ENCODE data around the gene KLF3. TPM values are rescaled to one million over a fixed set of nuclear protein-coding genes. Genes with fewer than 3 reads are reported as not detected.
A peak's percentile ranks its signal among the peaks of the same experiment; 100 is the strongest.

The KLF3 gene
- total and polyA plus RNA-seq, 9 of the 15 experiments (the other 6 are each of a cell fraction or from before 2014, with no cell fraction given) = 9.9 to 47.2 (median 18.1) TPM

DNA sequence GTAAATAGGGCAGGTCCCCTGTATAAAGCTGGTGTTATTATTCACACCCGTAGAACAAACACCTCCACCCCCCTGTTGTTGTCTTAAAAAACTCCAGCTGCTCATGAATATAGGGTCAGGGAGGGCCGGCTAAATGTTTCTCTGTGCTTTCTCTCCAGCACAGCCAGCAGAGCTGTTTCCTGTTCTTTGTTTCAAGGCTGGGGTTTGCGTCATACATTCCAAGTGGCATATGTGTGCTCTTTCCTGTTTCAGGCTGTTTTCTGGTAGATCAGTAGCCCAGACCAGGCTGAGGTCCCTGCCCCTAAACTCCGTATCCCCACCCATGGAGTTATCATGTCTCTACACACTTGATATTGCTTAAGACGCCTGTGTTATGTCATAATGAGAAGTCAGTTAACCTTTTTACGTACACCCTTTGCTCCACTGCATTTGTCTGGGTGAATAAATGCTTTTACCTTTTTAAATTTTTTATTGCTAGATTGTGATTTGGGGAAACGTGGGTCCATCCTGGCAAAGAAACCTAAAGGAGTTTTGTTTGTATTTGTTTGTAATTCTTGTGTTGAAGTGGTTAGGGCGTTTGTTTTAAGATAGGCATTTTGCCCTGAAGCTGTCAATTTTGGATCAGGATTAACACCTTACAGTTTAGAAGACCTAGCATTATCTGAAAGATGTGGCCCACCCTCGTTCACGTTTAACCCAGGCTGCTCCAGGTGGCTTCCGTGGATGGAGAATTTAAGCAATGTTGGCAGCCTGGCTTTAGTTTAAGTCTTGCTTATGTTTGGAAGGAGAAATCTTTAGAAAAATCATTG, 3.3 kb downstream of the KLF3 start (continued):
- TF ChIP-seq, protein P1, sequence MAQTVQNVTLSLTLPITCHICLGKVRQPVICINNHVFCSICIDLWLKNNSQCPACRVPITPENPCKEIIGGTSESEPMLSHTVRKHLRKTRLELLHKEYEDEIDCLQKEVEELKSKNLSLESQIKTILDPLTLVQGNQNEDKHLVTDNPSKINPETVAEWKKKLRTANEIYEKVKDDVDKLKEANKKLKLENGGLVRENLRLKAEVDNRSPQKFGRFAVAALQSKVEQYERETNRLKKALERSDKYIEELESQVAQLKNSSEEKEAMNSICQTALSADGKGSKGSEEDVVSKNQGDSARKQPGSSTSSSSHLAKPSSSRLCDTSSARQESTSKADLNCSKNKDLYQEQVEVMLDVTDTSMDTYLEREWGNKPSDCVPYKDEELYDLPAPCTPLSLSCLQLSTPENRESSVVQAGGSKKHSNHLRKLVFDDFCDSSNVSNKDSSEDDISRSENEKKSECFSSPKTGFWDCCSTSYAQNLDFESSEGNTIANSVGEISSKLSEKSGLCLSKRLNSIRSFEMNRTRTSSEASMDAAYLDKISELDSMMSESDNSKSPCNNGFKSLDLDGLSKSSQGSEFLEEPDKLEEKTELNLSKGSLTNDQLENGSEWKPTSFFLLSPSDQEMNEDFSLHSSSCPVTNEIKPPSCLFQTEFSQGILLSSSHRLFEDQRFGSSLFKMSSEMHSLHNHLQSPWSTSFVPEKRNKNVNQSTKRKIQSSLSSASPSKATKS (CRISPR knock-in tag; IDR thresholded peaks at IDR 0.05) = no peak
- TF ChIP-seq ARHGAP35 (IDR thresholded peaks at IDR 0.05; ENCODE audit: partially characterized antibody) = no peak
- TF ChIP-seq ZFP30 (CRISPR knock-in tag; IDR thresholded peaks at IDR 0.05; ENCODE audit: borderline replicate concordance) = no peak
- TF ChIP-seq TAF9B (IDR thresholded peaks at IDR 0.05; ENCODE audit: partially characterized antibody) = peak; percentile 84
- TF ChIP-seq RBM14 (IDR thresholded peaks at IDR 0.05; ENCODE audit: borderline replicate concordance, insufficient read depth, low read depth, low read length) = no peak
- 0 out of 2 replicates have a peak, but pooled peaks have one; percentile 27 for TF ChIP-seq CBX5 (IDR thresholded peaks at IDR 0.05; ENCODE audit: borderline replicate concordance, low read depth)
- no peak for TF ChIP-seq HMG20B (CRISPR knock-in tag; IDR thresholded peaks at IDR 0.05)
- TF ChIP-seq, protein P2, sequence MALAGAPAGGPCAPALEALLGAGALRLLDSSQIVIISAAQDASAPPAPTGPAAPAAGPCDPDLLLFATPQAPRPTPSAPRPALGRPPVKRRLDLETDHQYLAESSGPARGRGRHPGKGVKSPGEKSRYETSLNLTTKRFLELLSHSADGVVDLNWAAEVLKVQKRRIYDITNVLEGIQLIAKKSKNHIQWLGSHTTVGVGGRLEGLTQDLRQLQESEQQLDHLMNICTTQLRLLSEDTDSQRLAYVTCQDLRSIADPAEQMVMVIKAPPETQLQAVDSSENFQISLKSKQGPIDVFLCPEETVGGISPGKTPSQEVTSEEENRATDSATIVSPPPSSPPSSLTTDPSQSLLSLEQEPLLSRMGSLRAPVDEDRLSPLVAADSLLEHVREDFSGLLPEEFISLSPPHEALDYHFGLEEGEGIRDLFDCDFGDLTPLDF (CRISPR knock-in tag; IDR thresholded peaks at IDR 0.05) = no peak
- 0 out of 2 replicates have a peak, but pooled peaks have one; percentile 60 for TF ChIP-seq FOXJ2 (tag; IDR thresholded peaks at IDR 0.05)
- TF ChIP-seq CREBBP (IDR thresholded peaks at IDR 0.05; ENCODE audit: low read depth, low read length) = no peak
- no peak for TF ChIP-seq ZNF445 (CRISPR knock-in tag; IDR thresholded peaks at IDR 0.05; ENCODE audit: low read depth)
- TF ChIP-seq, protein P3, sequence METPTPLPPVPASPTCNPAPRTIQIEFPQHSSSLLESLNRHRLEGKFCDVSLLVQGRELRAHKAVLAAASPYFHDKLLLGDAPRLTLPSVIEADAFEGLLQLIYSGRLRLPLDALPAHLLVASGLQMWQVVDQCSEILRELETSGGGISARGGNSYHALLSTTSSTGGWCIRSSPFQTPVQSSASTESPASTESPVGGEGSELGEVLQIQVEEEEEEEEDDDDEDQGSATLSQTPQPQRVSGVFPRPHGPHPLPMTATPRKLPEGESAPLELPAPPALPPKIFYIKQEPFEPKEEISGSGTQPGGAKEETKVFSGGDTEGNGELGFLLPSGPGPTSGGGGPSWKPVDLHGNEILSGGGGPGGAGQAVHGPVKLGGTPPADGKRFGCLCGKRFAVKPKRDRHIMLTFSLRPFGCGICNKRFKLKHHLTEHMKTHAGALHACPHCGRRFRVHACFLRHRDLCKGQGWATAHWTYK (CRISPR knock-in tag; IDR thresholded peaks at IDR 0.05) = 0 out of 2 replicates have a peak, but pooled peaks have one; percentile 59
- no peak for TF ChIP-seq ZNF696 (CRISPR knock-in tag; conservative IDR thresholded peaks at IDR 0.05)
- peak; percentile 65; the same call in 1 of the 2 replicates for TF ChIP-seq ETV5 (CRISPR knock-in tag; IDR thresholded peaks at IDR 0.05; ENCODE audit: low read depth)
- peak; percentile 77; the same call in 1 of the 2 replicates for TF ChIP-seq FOXM1 (IDR thresholded peaks at IDR 0.05; ENCODE audit: low read depth)
- no peak for TF ChIP-seq FOXM1 (CRISPR knock-in tag; IDR thresholded peaks at IDR 0.05; ENCODE audit: low read depth)
- TF ChIP-seq, protein P4, sequence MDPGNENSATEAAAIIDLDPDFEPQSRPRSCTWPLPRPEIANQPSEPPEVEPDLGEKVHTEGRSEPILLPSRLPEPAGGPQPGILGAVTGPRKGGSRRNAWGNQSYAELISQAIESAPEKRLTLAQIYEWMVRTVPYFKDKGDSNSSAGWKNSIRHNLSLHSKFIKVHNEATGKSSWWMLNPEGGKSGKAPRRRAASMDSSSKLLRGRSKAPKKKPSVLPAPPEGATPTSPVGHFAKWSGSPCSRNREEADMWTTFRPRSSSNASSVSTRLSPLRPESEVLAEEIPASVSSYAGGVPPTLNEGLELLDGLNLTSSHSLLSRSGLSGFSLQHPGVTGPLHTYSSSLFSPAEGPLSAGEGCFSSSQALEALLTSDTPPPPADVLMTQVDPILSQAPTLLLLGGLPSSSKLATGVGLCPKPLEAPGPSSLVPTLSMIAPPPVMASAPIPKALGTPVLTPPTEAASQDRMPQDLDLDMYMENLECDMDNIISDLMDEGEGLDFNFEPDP (CRISPR knock-in tag; IDR thresholded peaks at IDR 0.05) = no peak
- TF ChIP-seq, protein P5, sequence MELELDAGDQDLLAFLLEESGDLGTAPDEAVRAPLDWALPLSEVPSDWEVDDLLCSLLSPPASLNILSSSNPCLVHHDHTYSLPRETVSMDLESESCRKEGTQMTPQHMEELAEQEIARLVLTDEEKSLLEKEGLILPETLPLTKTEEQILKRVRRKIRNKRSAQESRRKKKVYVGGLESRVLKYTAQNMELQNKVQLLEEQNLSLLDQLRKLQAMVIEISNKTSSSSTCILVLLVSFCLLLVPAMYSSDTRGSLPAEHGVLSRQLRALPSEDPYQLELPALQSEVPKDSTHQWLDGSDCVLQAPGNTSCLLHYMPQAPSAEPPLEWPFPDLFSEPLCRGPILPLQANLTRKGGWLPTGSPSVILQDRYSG (tag; conservative IDR thresholded peaks at IDR 0.05; ENCODE audit: low read depth) = no peak
- TF ChIP-seq, protein P6, sequence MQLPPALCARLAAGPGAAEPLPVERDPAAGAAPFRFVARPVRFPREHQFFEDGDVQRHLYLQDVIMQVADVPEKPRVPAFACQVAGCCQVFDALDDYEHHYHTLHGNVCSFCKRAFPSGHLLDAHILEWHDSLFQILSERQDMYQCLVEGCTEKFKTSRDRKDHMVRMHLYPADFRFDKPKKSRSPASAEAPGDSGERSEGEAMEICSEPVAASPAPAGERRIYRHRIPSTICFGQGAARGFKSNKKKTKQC (CRISPR knock-in tag; IDR thresholded peaks at IDR 0.05) = no peak

Data from K562 (cell line).